GM12878 (cell line): ENCODE results near the gene BLOC1S6. TPM values are rescaled to one million over a fixed set of nuclear protein-coding genes. Genes with fewer than 3 reads are reported as not detected.

Source experiments
- ATAC-seq: fragments of 200-7000 bp; cut with Tn5 transposase; 3 replicates; pipeline ENCODE4 v1.9.1; 2020; ENCODE audit warnings: mild to moderate bottlenecking, moderate library complexity
- BruUV-seq: library from RNA; stranded (reverse); fragments of 400-500 nt; replicated peaks from 2 replicates; lab custom pipeline; 2021; lab: Mats Ljungman, UMichigan
- CTCF ChIA-PET: fragments of 300-600 bp; sonication (Branson Sonifier 250); formaldehyde crosslinking; extraction: SDS; loops from one replicate; lab custom pipeline; 2021; ENCODE audit warnings: inconsistent platforms; lab: Yijun Ruan, JAX
- POLR2A ChIA-PET: fragments of 350-600 bp; formaldehyde crosslinking; extraction: SDS; loops from one replicate; lab custom pipeline; 2021; ENCODE audit warnings: inconsistent platforms; lab: Charles Lee
- RAD21 ChIA-PET: fragments of 300-600 bp; sonication (Branson Sonifier 250); formaldehyde crosslinking; loops from one replicate; lab custom pipeline; 2023; ENCODE audit warnings: antibody characterized with exemption; ENCODE audit not compliant: unreplicated experiment; lab: Charles Lee
- SMC1A ChIA-PET: fragments of 300-600 bp; sonication (Branson Sonifier 250); formaldehyde crosslinking; loops from one replicate; lab custom pipeline; 2023; ENCODE audit not compliant: unreplicated experiment, uncharacterized antibody; lab: Charles Lee
- DNase-seq: peaks from one replicate; pipeline ENCODE4 v3.0.0-alpha.2; 2011; ENCODE audit warnings: low read depth, low spot score
- FAIRE-seq: peaks from 3 replicates; lab custom pipeline; 2011; peaks lifted over from hg19 to GRCh38; lab: Jason Lieb, UNC
- H2AFZ ChIP-seq: 2 replicates; pipeline ENCODE4 v1.6.0; 2011; ENCODE audit warnings: low read depth, low read length, control low read depth; ENCODE audit not compliant: control insufficient read depth
- H3K27ac ChIP-seq: 2 replicates; pipeline ENCODE4 v1.5.1; 2011; ENCODE audit warnings: control low read depth; ENCODE audit not compliant: control insufficient read depth, insufficient read depth
- H3K27me3 ChIP-seq, 2 experiments: replicated peaks in 1 of 2; 2 replicates each; pipeline versions ENCODE4 v1.6.0 to v1.6.1; 2011; ENCODE audit warnings: low read length in 1 of 2; ENCODE audit not compliant: control insufficient read depth in 2 of 2, insufficient read depth in 2 of 2
- H3K36me3 ChIP-seq, 2 experiments: 2 replicates each; pipeline ENCODE4 v1.5.1; 2011; ENCODE audit warnings: low read length in 1 of 2; ENCODE audit not compliant: control insufficient read depth in 2 of 2, insufficient read depth in 2 of 2
- H3K4me1 ChIP-seq: 2 replicates; pipeline ENCODE4 v1.6.1; 2011; ENCODE audit warnings: mild to moderate bottlenecking, low read length, moderate library complexity, mixed read lengths; ENCODE audit not compliant: control insufficient read depth, insufficient read depth
- H3K4me2 ChIP-seq: 2 replicates; pipeline ENCODE4 v1.6.0; 2011; ENCODE audit warnings: control low read depth; ENCODE audit not compliant: control insufficient read depth, insufficient read depth
- H3K4me3 ChIP-seq: fragments of 200-600 bp; sonication (generic); 2 replicates; pipeline ENCODE4 v1.5.1; 2016
- H3K79me2 ChIP-seq: 2 replicates; pipeline ENCODE4 v1.6.0; 2011; ENCODE audit warnings: low read length; ENCODE audit not compliant: control insufficient read depth, insufficient read depth
- H3K9ac ChIP-seq: 2 replicates; pipeline ENCODE4 v1.8.0; 2011; ENCODE audit warnings: low read length, control low read depth, mixed read lengths; ENCODE audit not compliant: control insufficient read depth, insufficient read depth
- H3K9me3 ChIP-seq: replicated peaks from 3 replicates; pipeline ENCODE4 v1.5.1; 2011; ENCODE audit warnings: mild to moderate bottlenecking, low read length; ENCODE audit not compliant: control insufficient read depth, insufficient read depth
- H4K20me1 ChIP-seq: 2 replicates; pipeline ENCODE4 v1.6.0; 2011; ENCODE audit not compliant: control insufficient read depth, insufficient read depth
- EED ChIP-seq: sonication (generic); IDR thresholded peaks from 2 replicates; pipeline ENCODE4 v1.6.1; 2016; ENCODE audit warnings: antibody characterized with exemption, low read depth
- IKZF1 ChIP-seq: fragments of 450-650 bp; conservative IDR thresholded peaks from 2 replicates; pipeline ENCODE4 v1.6.1; 2017; ENCODE audit warnings: antibody characterized with exemption, mild to moderate bottlenecking
- SIN3A ChIP-seq: IDR thresholded peaks from 2 replicates; pipeline ENCODE4 v1.6.1; 2012; ENCODE audit warnings: low read depth, low read length, improper control_type of control experiment
- SIX5 ChIP-seq: IDR thresholded peaks from 2 replicates; pipeline ENCODE4 v1.6.1; 2011; ENCODE audit warnings: mild to moderate bottlenecking, low read depth, low read length, moderate library complexity; ENCODE audit not compliant: severe bottlenecking
- WGBS: methylation state at CpG from one replicate; pipeline ENCODE4 v1.1.6; 2016; ENCODE audit warnings: low lambda C conversion rate; ENCODE audit not compliant: insufficient replicate concordance, insufficient coverage; ENCODE audit errors: missing lambda C conversion rate; 5-methylcytosine and 5-hydroxymethylcytosine counted together
- in situ Hi-C: fragments of 300-500 bp; cut with MboI; formaldehyde crosslinking; loops from 9 replicates; pipeline ENCODE4 v1.14.3; 2018; ENCODE audit warnings: mixed read lengths
- intact Hi-C: fragments of 100-400 bp; cut with micrococcal nuclease; formaldehyde crosslinking; loops from one replicate; pipeline ENCODE4 v1.14.2; 2022; ENCODE audit not compliant: unreplicated experiment
- polyA plus RNA-seq, 11 experiments: library from polyadenylated mRNA; depleted of rRNA in 4 of 11; unstranded in 6 of 11; stranded (reverse) in 5 of 11; fragments of >200 nt; fragmentation: Nextera tagmentation in 4 of 11; fragmentation: Illumina TruSeq in 1 of 11; extraction: Ambion mirVana in 4 of 11; extraction: Trizol in 1 of 11; gene quantifications; 1 replicate in 1 of 11; 2 replicates in 10 of 11; pipeline versions ENCODE4 v1.2.1 to v1.2.3, GENCODE V29; 2011 to 2016; ENCODE audit warnings: inconsistent platforms in 2 of 11, missing spikeins in 2 of 11, low read depth in 1 of 11
- total RNA-seq, 4 experiments: library from RNA; depleted of rRNA in 3 of 4; stranded (reverse); fragments of >200 nt in 3 of 4; fragmentation: Illumina TruSeq in 1 of 4; extraction: Trizol in 1 of 4; gene quantifications; 2 replicates each; pipeline versions ENCODE4 v1.2.1 to v1.2.3, GENCODE V29; 2013 to 2021
- TF ChIP-seq, protein P1 (sequence below): IDR thresholded peaks from 2 replicates; pipeline ENCODE4 v1.6.1; 2011; ENCODE audit warnings: borderline replicate concordance, low read depth, mild to moderate bottlenecking, moderate library complexity, mixed read lengths, low read length; ENCODE audit not compliant: insufficient read depth; ENCODE audit errors: extremely low read length
- TF ChIP-seq, protein P2 (sequence below): fragments of 450-650 bp; IDR thresholded peaks from 2 replicates; pipeline ENCODE4 v1.6.1; 2017; ENCODE audit warnings: mild to moderate bottlenecking

Gene BLOC1S6
- total and polyA plus RNA-seq, 10 of the 15 experiments (the other 5 are each of a cell fraction or from before 2014, with no cell fraction given): 13.5 to 48.8 (median 32.7) TPM

DNA sequence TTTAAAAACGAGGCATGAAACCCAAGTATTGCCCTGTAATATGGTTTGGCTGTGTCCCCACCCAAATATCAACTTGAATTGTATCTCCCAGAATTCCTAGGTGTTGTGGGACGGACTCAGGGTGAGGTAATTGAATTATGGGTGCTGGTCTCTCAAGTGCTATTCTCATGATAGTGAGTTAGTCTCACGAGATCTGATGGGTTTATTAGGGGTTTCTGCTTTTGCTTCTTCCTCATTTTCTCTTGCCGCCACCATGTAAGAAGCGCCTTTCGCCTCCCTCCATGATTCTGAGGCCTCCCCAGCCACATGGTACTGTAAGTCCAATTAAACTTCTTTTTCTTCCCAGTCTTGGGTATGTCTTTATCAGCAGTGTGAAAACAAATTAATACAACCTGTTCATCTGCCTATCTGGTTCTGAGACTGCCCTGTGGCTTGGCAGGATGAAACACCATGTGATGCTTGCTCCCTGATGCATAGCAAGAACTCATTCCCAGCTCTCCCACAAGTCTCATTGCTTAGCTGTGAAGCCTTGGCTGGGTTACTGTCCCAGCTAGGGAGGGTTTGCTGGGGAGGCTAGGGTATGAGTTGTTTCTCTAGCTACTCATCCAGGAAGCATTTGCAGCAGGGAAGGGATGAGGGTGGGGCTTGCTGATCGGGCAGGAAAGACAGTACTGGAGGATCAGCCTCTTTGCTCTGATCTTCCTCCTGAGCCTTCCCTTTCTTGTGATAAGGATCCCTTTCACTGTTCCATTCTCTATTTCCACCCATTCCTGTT, 43.9 kb downstream of the BLOC1S6 start:
- intact Hi-C loops (loop anchor here (10.0 kb wide), 1 partner anchor 436 kb away; no protein-coding TSS in a partner anchor), in situ Hi-C loops (no loop called here)
- H3K4me2 ChIP-seq: peak overlapping the region; percentile 0
- ChIA-PET SMC1A (interaction anchor here (0.9 kb wide), 1 partner anchor 18 kb away, joined by 4 read pairs; no protein-coding TSS in a partner anchor), POLR2A (no interaction called here), RAD21 (interaction anchor here (1.0 kb wide), 1 partner anchor 20 kb away, joined by 3 read pairs; no protein-coding TSS in a partner anchor), CTCF (interaction anchor here (0.6 to 1.6 kb wide), 5 partner anchors 8 to 232 kb away, joined by 3 to 5 read pairs (median 3); no protein-coding TSS in a partner anchor)
- no peak overlapping the region; the same call in 1 of the 2 replicates for H3K27ac ChIP-seq
- H3K79me2 ChIP-seq: peaks cover 5% of the 10 kb centered on the region
- H3K27me3 ChIP-seq: no peaks in the 10 kb centered on the region
- H3K4me3 ChIP-seq: no peak overlapping the region
- H4K20me1 ChIP-seq: no peaks in the 10 kb centered on the region
- TF ChIP-seq SIN3A (no peak), EED (no peak), SIX5 (no peak), IKZF1 (0 out of 2 replicates have a peak, but pooled peaks have one; percentile 11)
- TF ChIP-seq, protein P1, sequence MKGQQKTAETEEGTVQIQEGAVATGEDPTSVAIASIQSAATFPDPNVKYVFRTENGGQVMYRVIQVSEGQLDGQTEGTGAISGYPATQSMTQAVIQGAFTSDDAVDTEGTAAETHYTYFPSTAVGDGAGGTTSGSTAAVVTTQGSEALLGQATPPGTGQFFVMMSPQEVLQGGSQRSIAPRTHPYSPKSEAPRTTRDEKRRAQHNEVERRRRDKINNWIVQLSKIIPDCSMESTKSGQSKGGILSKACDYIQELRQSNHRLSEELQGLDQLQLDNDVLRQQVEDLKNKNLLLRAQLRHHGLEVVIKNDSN: peak; percentile 6
- TF ChIP-seq, protein P2, sequence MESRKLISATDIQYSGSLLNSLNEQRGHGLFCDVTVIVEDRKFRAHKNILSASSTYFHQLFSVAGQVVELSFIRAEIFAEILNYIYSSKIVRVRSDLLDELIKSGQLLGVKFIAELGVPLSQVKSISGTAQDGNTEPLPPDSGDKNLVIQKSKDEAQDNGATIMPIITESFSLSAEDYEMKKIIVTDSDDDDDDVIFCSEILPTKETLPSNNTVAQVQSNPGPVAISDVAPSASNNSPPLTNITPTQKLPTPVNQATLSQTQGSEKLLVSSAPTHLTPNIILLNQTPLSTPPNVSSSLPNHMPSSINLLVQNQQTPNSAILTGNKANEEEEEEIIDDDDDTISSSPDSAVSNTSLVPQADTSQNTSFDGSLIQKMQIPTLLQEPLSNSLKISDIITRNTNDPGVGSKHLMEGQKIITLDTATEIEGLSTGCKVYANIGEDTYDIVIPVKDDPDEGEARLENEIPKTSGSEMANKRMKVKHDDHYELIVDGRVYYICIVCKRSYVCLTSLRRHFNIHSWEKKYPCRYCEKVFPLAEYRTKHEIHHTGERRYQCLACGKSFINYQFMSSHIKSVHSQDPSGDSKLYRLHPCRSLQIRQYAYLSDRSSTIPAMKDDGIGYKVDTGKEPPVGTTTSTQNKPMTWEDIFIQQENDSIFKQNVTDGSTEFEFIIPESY: peak; percentile 65; the same call in 1 of the 2 replicates
- DNase-seq (no peak), ATAC-seq (no peak), FAIRE-seq (no peak)
- no peak overlapping the region for H3K9ac ChIP-seq
- 76% methylated on average over 7 of the region's 7 CpGs for WGBS
- BruUV-seq: no TSS peak
- peaks cover 16% of the 10 kb centered on the region for H3K4me1 ChIP-seq
- no peaks in the 10 kb centered on the region for H3K36me3 ChIP-seq
- H3K9me3 ChIP-seq: no peaks in the 10 kb centered on the region; the same call in 2 of the 3 replicates
- H2AFZ ChIP-seq: peak overlapping the region; percentile 66
